GDM1 (cell line): ENCODE data around the gene KDELR3.
"Not testable (repeated sequence)": the region's sequence is repeated elsewhere in the genome, so short reads cannot be mapped to it uniquely, and the experiment has no call there.

Experiments used
- DNase-seq: peaks from one replicate; lab custom pipeline; 2025; lab: John Stamatoyannopoulos, UW

The KDELR3 gene

GRCh38 chr22:38456841-38457699, 10.8 kb upstream of the KDELR3 start:
- no peak for DNase-seq

- no peak for DNase-seq
Observed at GRCh38 chr22:38460426-38460840, 7.5 kb upstream of the KDELR3 start.

GRCh38 chr22:38461057-38461413, 6.9 kb upstream of the KDELR3 start:
- no peak for DNase-seq

GRCh38 chr22:38461414-38462081, 6.3 kb upstream of the KDELR3 start:
- peak; percentile 55 for DNase-seq

- no peak for DNase-seq
Observed at GRCh38 chr22:38462960-38463784, 4.7 kb upstream of the KDELR3 start.

- DNase-seq, result no peak
Observed at GRCh38 chr22:38464992-38465672, 2.8 kb upstream of the KDELR3 start.

GRCh38 chr22:38465673-38466490, 2.0 kb upstream of the KDELR3 start:
- DNase-seq, result no peak

- no peak for DNase-seq
Observed at GRCh38 chr22:38467438-38467903, 425 bp upstream of the KDELR3 start.

- DNase-seq, result no peak
Observed at GRCh38 chr22:38468443-38469305, 778 bp downstream of the KDELR3 start.

GRCh38 chr22:38469306-38469781, 1.4 kb downstream of the KDELR3 start:
- no peak for DNase-seq

GRCh38 chr22:38470179-38470578, 2.3 kb downstream of the KDELR3 start:
- not testable (repeated sequence) for DNase-seq

GRCh38 chr22:38471237-38471636, 3.3 kb downstream of the KDELR3 start:
- DNase-seq, result no peak

- DNase-seq, result no peak
Observed at GRCh38 chr22:38474003-38474607, 6.2 kb downstream of the KDELR3 start.

- no peak for DNase-seq
Observed at GRCh38 chr22:38477585-38477984, 9.7 kb downstream of the KDELR3 start.

GRCh38 chr22:38479096-38479837, 11.4 kb downstream of the KDELR3 start:
- no peak for DNase-seq

GRCh38 chr22:38481162-38481870, 13.4 kb downstream of the KDELR3 start:
- no peak for DNase-seq

- no peak for DNase-seq
Observed at GRCh38 chr22:38481871-38482332, 14.0 kb downstream of the KDELR3 start.
